K562 (cell line): ENCODE results near the gene CAPN13. TPM values are rescaled to one million over a fixed set of nuclear protein-coding genes. Genes with fewer than 3 reads are reported as not detected.

Source experiments
- ARID2 ChIP-seq: fragments of 450-650 bp; IDR thresholded peaks from 2 replicates; pipeline ENCODE4 v1.6.1; 2017; ENCODE audit warnings: antibody characterized with exemption, mild to moderate bottlenecking
- BACH1 ChIP-seq: fragments of 200-800 bp; sonication (Bioruptor generic); IDR thresholded peaks from 2 replicates; pipeline ENCODE4 v1.6.1; 2016; ENCODE audit warnings: missing genetic modification characterization, missing compliant biosample characterization
- CTBP1 ChIP-seq: fragments of 450-650 bp; IDR thresholded peaks from 2 replicates; pipeline ENCODE4 v1.6.1; 2016; ENCODE audit warnings: borderline replicate concordance
- MTA3 ChIP-seq: fragments of 450-650 bp; formaldehyde crosslinking; IDR thresholded peaks from 2 replicates; pipeline ENCODE4 v1.6.1; 2017; ENCODE audit warnings: mild to moderate bottlenecking, borderline replicate concordance
- PKNOX1 ChIP-seq: fragments of 450-650 bp; IDR thresholded peaks from 2 replicates; pipeline ENCODE4 v1.6.1; 2016
- RAD21 ChIP-seq, 2 experiments: fragments of 250-450 bp in 1 of 2; fragments of 450-650 bp in 1 of 2; sonication (Bioruptor Pico) in 1 of 2; formaldehyde crosslinking in 1 of 2; IDR thresholded peaks in 1 of 2; conservative IDR thresholded peaks in 1 of 2; 2 replicates each; pipeline versions ENCODE4 v1.4.0 to v1.8.0; 2020 to 2022; ENCODE audit warnings: mild to moderate bottlenecking in 2 of 2, moderate library complexity in 1 of 2
- REST ChIP-seq, 2 experiments: fragments of 450-650 bp; formaldehyde crosslinking in 1 of 2; IDR thresholded peaks; 2 replicates each; pipeline versions ENCODE4 v1.4.0 to v1.6.1; 2014 to 2020; ENCODE audit warnings: mild to moderate bottlenecking in 2 of 2, borderline replicate concordance in 1 of 2, low read depth in 1 of 2
- STAG1 ChIP-seq: sonication (generic); formaldehyde crosslinking; IDR thresholded peaks from 2 replicates; pipeline ENCODE4 v1.5.0; 2020; ENCODE audit warnings: missing genetic modification reagents, borderline replicate concordance
- ZNF133 ChIP-seq: fragments of 250-450 bp; sonication (Bioruptor Pico); IDR thresholded peaks from 2 replicates; pipeline ENCODE4 v1.4.0; 2020; ENCODE audit warnings: mild to moderate bottlenecking
- ZNF561 ChIP-seq: fragments of 450-650 bp; formaldehyde crosslinking; conservative IDR thresholded peaks from 2 replicates; pipeline ENCODE4 v1.4.0; 2020; ENCODE audit warnings: mild to moderate bottlenecking, moderate library complexity
- polyA plus RNA-seq, 8 experiments: library from polyadenylated mRNA; depleted of rRNA in 4 of 8; stranded (reverse) in 5 of 8; unstranded in 3 of 8; fragments of >200 nt; fragmentation: Nextera tagmentation in 2 of 8; fragmentation: Illumina TruSeq in 1 of 8; extraction: Ambion mirVana in 2 of 8; extraction: Trizol in 1 of 8; gene quantifications; 2 replicates each; pipeline versions ENCODE4 v1.2.1 to v1.2.3, GENCODE V29; 2011 to 2014; ENCODE audit warnings: inconsistent platforms in 1 of 8, missing spikeins in 1 of 8
- total RNA-seq, 7 experiments: library from RNA; depleted of rRNA in 6 of 7; stranded (reverse); fragments of >200 nt in 6 of 7; fragmentation: Illumina TruSeq in 2 of 7; extraction: Trizol in 2 of 7; gene quantifications; 2 replicates each; pipeline versions ENCODE4 v1.2.1 to v1.2.3, GENCODE V29; 2011 to 2021; ENCODE audit warnings: low replicate concordance in 1 of 7
- TF ChIP-seq, protein P1 (sequence below): fragments of 450-650 bp; formaldehyde crosslinking; IDR thresholded peaks from 2 replicates; pipeline ENCODE4 v1.4.0; 2020; ENCODE audit warnings: mild to moderate bottlenecking, moderate library complexity

The CAPN13 gene
- total and polyA plus RNA-seq, 9 of the 15 experiments (the other 6 are each of a cell fraction or from before 2014, with no cell fraction given), result not detected

DNA sequence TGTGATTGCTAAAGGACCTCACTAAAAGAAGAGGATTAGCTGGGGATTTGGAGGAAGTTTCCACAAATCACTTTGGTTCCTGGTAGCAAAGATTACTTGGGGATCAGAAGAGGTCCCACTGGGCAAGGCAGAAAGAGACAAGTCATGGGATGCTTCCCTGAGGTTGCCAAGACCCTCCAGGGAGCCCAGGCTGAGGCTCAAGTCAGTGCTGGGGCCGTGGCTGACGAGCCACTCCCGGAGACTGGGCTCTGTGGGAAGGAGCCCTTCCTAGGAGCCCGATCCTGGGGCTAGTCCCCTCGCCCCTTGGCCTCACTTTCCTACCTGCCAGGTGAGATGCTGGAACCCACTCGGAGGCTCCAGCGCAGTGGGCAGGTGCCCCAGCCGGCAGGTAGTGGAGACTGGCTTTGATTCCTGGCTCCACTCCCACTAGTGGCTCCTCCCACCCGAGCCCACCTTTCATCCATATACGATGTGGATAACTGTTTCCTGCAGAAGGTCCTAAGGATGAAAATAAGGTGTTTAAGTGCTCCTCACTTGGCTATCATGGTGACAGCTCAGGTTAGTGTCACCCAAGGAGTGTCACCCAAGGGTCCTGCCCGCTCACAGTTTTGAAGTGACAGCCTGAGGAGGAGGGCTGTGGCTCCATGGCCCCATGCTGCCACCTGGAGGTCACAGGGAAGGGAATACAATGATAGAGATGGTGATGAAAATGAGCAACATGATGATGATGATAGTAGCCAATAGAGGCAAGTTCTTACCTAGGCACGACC lies 100.5 kb downstream of the CAPN13 start (continued):
- TF ChIP-seq BACH1 (no peak), PKNOX1 (peak; percentile 68), MTA3 (0 out of 2 replicates have a peak, but pooled peaks have one; percentile 23), ARID2 (peak; percentile 81), CTBP1 (peak; percentile 69; the same call in 1 of the 2 replicates), RAD21 (CRISPR knock-in tag; conservative IDR thresholded peaks at IDR 0.05 in 1 of 2, IDR thresholded peaks at IDR 0.05 in 1 of 2) (peak; percentile 93 to 94), ZNF561 (no peak), REST (IDR thresholded peaks at IDR 0.05; ENCODE audit: borderline replicate concordance) (peak; percentile 90), REST (CRISPR knock-in tag; IDR thresholded peaks at IDR 0.05; ENCODE audit: low read depth) (no peak), ZNF133 (CRISPR knock-in tag) (no peak), STAG1 (peak; percentile 97)
- TF ChIP-seq, protein P1, sequence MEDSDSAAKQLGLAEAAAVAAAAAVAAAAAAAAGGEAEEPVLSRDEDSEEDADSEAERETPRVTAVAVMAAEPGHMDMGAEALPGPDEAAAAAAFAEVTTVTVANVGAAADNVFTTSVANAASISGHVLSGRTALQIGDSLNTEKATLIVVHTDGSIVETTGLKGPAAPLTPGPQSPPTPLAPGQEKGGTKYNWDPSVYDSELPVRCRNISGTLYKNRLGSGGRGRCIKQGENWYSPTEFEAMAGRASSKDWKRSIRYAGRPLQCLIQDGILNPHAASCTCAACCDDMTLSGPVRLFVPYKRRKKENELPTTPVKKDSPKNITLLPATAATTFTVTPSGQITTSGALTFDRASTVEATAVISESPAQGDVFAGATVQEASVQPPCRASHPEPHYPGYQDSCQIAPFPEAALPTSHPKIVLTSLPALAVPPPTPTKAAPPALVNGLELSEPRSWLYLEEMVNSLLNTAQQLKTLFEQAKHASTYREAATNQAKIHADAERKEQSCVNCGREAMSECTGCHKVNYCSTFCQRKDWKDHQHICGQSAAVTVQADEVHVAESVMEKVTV (CRISPR knock-in tag), result peak; percentile 89
